Gastroesophageal sphincter (tissue), 3 donors: ENCODE data around the gene IFT81.

ENCODE experiments used
- CTCF ChIP-seq, 4 experiments: fragments of 200-600 bp in 2 of 4; fragments of 450-650 bp in 2 of 4; sonication (generic) in 1 of 4; IDR thresholded peaks; one replicate each; pipeline ENCODE4 v1.5.1; 2017 to 2019; ENCODE audit warnings: antibody characterized with exemption in 4 of 4, mild to moderate bottlenecking in 2 of 4, moderate library complexity in 2 of 4
- POLR2A ChIP-seq, 2 donors: fragments of 450-650 bp; IDR thresholded peaks; one replicate each; pipeline ENCODE4 v1.6.1; 2017; ENCODE audit warnings: antibody characterized with exemption in 2 of 2, mild to moderate bottlenecking in 2 of 2, moderate library complexity in 1 of 2
- POLR2AphosphoS5 ChIP-seq: sonication (generic); formaldehyde crosslinking; IDR thresholded peaks from one replicate; pipeline ENCODE4 v1.6.1; 2017; ENCODE audit warnings: antibody characterized with exemption

- TF ChIP-seq CTCF (IDR thresholded peaks at IDR 0.05) (no peak), POLR2A (IDR thresholded peaks at IDR 0.05) (no peak), POLR2AphosphoS5 (no peak)
Measured at GRCh38 chr12:110222433-110222832, 98.3 kb downstream of the IFT81 start.
